Right cardiac atrium (tissue), 5 donors: ENCODE results near the gene C19orf85. TPM values are rescaled to one million over a fixed set of nuclear protein-coding genes. Genes with fewer than 3 reads are reported as not detected.

ENCODE experiments used
- ATAC-seq, 2 donors: fragments of 200-7000 bp; cut with Tn5 transposase; one replicate each; pipeline versions ENCODE4 v1.8.0 to v1.9.1; 2020; ENCODE audit warnings: moderate library complexity in 2 of 2, mild to moderate bottlenecking in 1 of 2
- DNase-seq, 3 donors: peaks; one replicate each; pipeline ENCODE4 v3.0.0-alpha.2; 2020
- H3K27ac ChIP-seq: one replicate; pipeline ENCODE4 v1.5.1; 2013; ENCODE audit warnings: mild to moderate bottlenecking, low read length, control low read depth, moderate library complexity
- H3K27me3 ChIP-seq: one replicate; pipeline ENCODE4 v1.6.1; 2013; ENCODE audit not compliant: control insufficient read depth, insufficient read depth
- H3K4me1 ChIP-seq: one replicate; pipeline ENCODE4 v1.6.1; 2013; ENCODE audit warnings: low read length; ENCODE audit not compliant: control insufficient read depth, insufficient read depth
- H3K4me3 ChIP-seq: one replicate; pipeline ENCODE4 v1.5.1; 2013; ENCODE audit warnings: low read length, control low read depth
- H3K9me3 ChIP-seq: one replicate; pipeline ENCODE4 v1.6.1; 2013; ENCODE audit warnings: low read length; ENCODE audit not compliant: control insufficient read depth
- WGBS: extraction: QIAGEN DNeasy Blood & Tissue Kit; methylation state at CpG from one replicate; pipeline ENCODE4 v1.1.7; 2013; 5-methylcytosine and 5-hydroxymethylcytosine counted together
- intact Hi-C, 4 donors: fragments of 100-400 bp; cut with DNase I; formaldehyde crosslinking; loops; one replicate each; pipeline versions ENCODE4 v1.11.0 to v1.14.0; 2022 to 2023
- long read RNA-seq, 4 donors: library from polyadenylated mRNA; unstranded; transcript quantifications; one replicate each; pipeline ENCODE4 v2.0.0, GENCODE V29; 2020 to 2021
- polyA plus RNA-seq: library from polyadenylated mRNA; stranded (reverse); fragments of 200-250 nt; gene quantifications from one replicate; pipeline ENCODE4 v1.2.3, GENCODE V29; 2013
- total RNA-seq, 4 donors: library from RNA; stranded (reverse); fragmentation: NEBNext Ultra II Directional; extraction: Animal tissue kit (Norgen Biotek cat#: 25700); gene quantifications; one replicate each; pipeline ENCODE4 v1.2.1, GENCODE V29; 2021
- donor health status: healthy with polysubstance abuse.
- donor health status: DM: no; HTN: yes; CAD: no.
- donor health status: DM: no; HTN: no; CAD: no.
- donor health status: DM: no; HTN: yes; CAD: no; lungs with severe emphysema.
- donor health status: DM: yes; HTN: yes; CAD: no.

Gene C19orf85
- total RNA-seq (not detected), polyA plus RNA-seq (not detected)
- long read RNA-seq, donor 1 = 0 reads
- long read RNA-seq, donor 2 = 0 reads
- long read RNA-seq, donor 3 = 0 reads
- long read RNA-seq, donor 4 = 0 reads

DNA sequence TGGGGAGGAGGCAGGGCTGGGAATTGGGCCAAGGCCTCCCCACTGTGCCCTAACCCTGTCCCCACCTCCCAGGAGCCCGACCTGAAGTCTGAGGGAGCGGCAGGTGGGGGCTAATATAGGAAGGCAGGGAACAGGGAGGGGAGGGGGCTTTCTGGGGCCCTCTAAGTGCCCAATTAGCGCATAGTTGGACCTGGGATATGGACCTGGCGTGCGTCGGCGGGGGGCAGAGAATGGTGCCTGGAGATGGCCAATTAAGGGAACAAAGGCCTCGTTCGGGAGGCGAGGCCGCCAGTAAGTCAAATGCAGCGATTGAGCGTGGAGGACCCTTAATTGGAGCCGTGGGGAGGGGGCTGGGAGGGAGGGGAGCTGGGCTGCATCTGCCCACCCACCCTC lies at the start of gene C19orf85:
TSS of gene C19orf85 (minus strand) at position 90 of the 393 bp plus-strand sequence. CDS start 197 bp downstream, outside the sequence.
- WGBS = 76% methylated on average over 14 of the region's 14 CpGs
- Histone ChIP-seq H3K4me3 (no peak within 1 kb of the TSS), H3K4me1 (peaks cover 1% of the 10 kb centered on the region), H3K27me3 (no peaks in the 10 kb centered on the region), H3K9me3 (no peaks in the 10 kb centered on the region), H3K27ac (no peak within 1 kb of the TSS)
- intact Hi-C loops = loop anchor here in 3 of 4 donors (5.0 kb wide), 1 partner anchor 38 kb away; no protein-coding TSS in a partner anchor
- DNase-seq = peak in 1 of 3 donors; percentile 42
- ATAC-seq = no peak

DNA sequence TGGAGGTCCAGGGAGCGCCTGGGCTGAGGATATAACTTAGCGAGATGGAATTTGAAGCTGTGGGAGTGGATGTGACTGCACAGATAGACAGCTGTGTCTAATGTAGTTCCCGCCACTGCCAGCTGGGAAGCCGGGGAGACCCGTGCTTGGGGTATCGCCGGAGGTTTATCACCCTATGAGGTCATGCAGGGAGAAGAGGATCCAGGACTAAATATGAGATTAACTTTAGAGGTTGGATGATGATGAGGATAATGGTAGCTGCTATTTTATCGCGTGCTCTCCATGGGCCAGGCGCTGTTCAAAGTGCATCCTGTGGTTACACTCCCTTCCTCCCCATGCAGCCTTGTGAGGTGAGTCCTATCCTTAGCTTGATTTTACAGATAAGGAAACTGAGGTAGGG lies 43.6 kb upstream of the C19orf85 start:
- H3K4me1 ChIP-seq = no peaks in the 10 kb centered on the region
- no peak overlapping the region for H3K27ac ChIP-seq
- 73% methylated on average over 10 of the region's 10 CpGs for WGBS
- H3K27me3 ChIP-seq = no peaks in the 10 kb centered on the region
- intact Hi-C loops = loop anchor here in 2 of 4 donors (5.0 to 10.0 kb wide), 2 partner anchors 363 to 371 kb away; partner anchors contain the start of gene TNNT1 (in 1 of the 2)
- H3K9me3 ChIP-seq = no peaks in the 10 kb centered on the region
- ATAC-seq (no peak), DNase-seq (peak in 1 of 3 donors; percentile 26)
- no peak overlapping the region for H3K4me3 ChIP-seq

DNA sequence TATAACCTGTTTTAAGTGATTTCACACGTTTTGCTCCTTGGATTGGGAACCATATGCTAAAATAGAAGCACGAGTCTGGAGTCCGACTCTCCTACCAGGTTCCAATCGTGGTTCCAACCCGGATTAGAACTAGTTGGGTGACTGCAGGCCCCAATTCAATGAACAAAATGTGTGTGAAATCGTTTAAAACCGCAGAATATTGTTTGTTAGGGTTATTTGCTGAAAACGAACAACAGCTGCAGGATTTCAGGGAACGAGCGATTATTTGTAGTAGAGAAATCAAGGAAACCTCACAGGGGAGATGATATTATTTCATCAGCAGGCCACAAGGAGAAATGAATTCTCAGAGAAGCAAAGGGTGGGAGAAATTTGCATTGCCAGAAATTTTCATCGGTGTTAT lies 40.4 kb upstream of the C19orf85 start:
- intact Hi-C loops = loop anchor here (2.0 to 10.0 kb wide), 4 partner anchors 36 to 368 kb away; partner anchors contain the start of gene TNNT1 (in 1 of the 4)
- no peak overlapping the region for H3K27ac ChIP-seq
- no peak for DNase-seq
- H3K4me1 ChIP-seq = no peaks in the 10 kb centered on the region
- WGBS = 89% methylated on average over 11 of the region's 11 CpGs
- H3K27me3 ChIP-seq = no peaks in the 10 kb centered on the region
- H3K4me3 ChIP-seq = no peak overlapping the region
- ATAC-seq = no peak
- no peaks in the 10 kb centered on the region for H3K9me3 ChIP-seq

GRCh38 chr19:55504252-55504603 lies 39.7 kb upstream of the C19orf85 start:
- Histone ChIP-seq H3K4me3 (no peak overlapping the region), H3K9me3 (no peaks in the 10 kb centered on the region), H3K27me3 (no peaks in the 10 kb centered on the region), H3K27ac (no peak overlapping the region), H3K4me1 (no peaks in the 10 kb centered on the region)
- DNase-seq (no peak), ATAC-seq (no peak)
- intact Hi-C loops = loop anchor here (2.0 to 10.0 kb wide), 3 partner anchors 35 to 359 kb away; partner anchors contain the start of gene TNNT1 (in 1 of the 4)
- 39% methylated on average over 13 of the region's 13 CpGs for WGBS

DNA sequence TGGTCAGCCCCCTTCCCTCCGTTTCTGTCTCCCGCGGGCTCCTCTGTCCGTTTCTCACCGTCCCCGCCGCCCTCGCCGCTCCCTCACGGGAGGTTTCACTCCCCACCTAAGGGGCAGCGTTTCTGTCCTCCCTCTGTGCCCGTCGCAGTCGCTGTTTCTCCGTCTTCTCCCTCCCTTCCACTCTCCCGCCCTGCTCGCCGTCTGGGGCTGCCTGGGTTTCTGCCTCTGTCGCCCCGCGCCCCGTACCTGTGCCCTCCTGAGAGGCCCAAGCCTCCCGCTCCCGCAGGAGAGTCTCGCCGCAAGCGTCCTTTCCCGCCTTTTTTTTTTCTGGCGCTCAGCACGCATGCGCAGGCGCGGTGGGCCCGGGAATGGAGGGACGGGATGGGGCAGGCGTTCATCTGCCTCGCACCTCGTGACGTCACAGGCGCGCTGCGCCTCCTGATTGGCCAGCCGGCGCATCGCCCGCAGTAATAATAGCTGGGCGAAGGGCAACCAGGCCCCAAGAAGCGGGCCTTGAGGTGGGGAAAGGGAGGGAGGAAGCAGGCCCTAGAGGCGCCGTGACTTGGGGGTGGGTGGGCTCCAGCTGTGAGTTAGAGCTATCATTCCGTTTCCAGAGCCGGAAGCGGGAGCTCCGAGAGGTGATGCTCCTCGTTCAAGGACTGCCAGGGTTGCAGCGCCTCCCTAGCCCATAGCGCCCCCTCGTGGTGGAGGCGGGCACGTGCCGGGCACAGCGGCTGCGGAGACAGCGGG lies 39.1 kb upstream of the C19orf85 start:
- no peaks in the 10 kb centered on the region for H3K27me3 ChIP-seq
- peak overlapping the region; percentile 48 for H3K27ac ChIP-seq
- ATAC-seq (peak; percentile 97), DNase-seq (peak; percentile 95 to 98 (median 98))
- WGBS = 12% methylated on average over 64 of the region's 64 CpGs
- no peaks in the 10 kb centered on the region for H3K4me1 ChIP-seq
- intact Hi-C loops = loop anchor here (2.0 to 10.0 kb wide), 3 partner anchors 35 to 359 kb away; partner anchors contain the start of gene TNNT1 (in 1 of the 4)
- H3K4me3 ChIP-seq = peak overlapping the region; percentile 31
- H3K9me3 ChIP-seq = no peaks in the 10 kb centered on the region

GRCh38 chr19:55503157-55503501 lies 38.6 kb upstream of the C19orf85 start:
- Histone ChIP-seq H3K4me3 (no peak overlapping the region), H3K4me1 (no peaks in the 10 kb centered on the region), H3K9me3 (no peaks in the 10 kb centered on the region), H3K27me3 (no peaks in the 10 kb centered on the region), H3K27ac (no peak overlapping the region)
- DNase-seq (peak in 1 of 3 donors; percentile 42), ATAC-seq (no peak)
- intact Hi-C loops = loop anchor here in 3 of 4 donors (5.0 to 10.0 kb wide), 2 partner anchors 36 to 358 kb away; partner anchors contain the start of gene TNNT1 (in 1 of the 3)
- WGBS = 82% methylated on average over 17 of the region's 17 CpGs

GRCh38 chr19:55502197-55502952 lies 37.8 kb upstream of the C19orf85 start:
- no peaks in the 10 kb centered on the region for H3K4me1 ChIP-seq
- intact Hi-C loops = loop anchor here in 3 of 4 donors (5.0 to 10.0 kb wide), 2 partner anchors 35 to 358 kb away; partner anchors contain the start of gene TNNT1 (in 1 of the 3)
- ATAC-seq (no peak), DNase-seq (no peak)
- H3K27me3 ChIP-seq = no peaks in the 10 kb centered on the region
- no peak overlapping the region for H3K27ac ChIP-seq
- WGBS = 92% methylated on average over 9 of the region's 9 CpGs
- no peak overlapping the region for H3K4me3 ChIP-seq
- no peaks in the 10 kb centered on the region for H3K9me3 ChIP-seq

DNA sequence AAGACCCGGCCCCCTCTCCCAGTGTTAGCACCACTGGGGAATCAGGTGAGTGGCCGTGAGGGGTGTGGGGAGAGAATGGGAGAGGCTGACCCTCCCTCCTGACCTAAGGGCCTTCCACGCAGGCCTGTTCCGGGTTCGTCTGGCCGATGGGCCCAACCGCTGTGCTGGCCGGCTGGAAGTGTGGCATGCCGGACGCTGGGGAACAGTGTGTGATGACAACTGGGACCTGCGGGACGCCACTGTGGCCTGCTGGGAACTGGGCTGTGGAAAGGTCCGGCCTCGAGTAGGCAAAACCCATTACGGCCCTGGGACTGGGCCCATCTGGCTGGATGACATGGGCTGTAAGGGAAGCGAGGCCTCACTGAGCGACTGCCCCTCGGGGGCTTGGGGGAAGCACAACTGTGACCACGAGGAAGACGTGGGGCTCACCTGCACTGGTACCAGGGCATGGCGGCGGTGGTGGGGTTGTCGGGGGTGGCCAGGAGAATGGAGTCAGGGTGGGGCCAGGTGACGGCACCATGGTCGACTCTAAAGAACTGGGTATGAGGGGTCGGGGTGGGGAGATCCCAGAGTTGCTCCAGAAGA lies 35.9 kb upstream of the C19orf85 start:
- H3K27ac ChIP-seq = no peak overlapping the region
- DNase-seq = peak in 2 of 3 donors; percentile 43 to 53
- no peak for ATAC-seq
- H3K4me3 ChIP-seq = no peak overlapping the region
- H3K4me1 ChIP-seq = no peaks in the 10 kb centered on the region
- intact Hi-C loops = loop anchor here in 3 of 4 donors (5.0 to 10.0 kb wide), 2 partner anchors 33 to 356 kb away; partner anchors contain the start of gene TNNT1 (in 1 of the 3)
- H3K9me3 ChIP-seq = no peaks in the 10 kb centered on the region
- no peaks in the 10 kb centered on the region for H3K27me3 ChIP-seq
- WGBS = 94% methylated on average over 26 of the region's 26 CpGs

DNA sequence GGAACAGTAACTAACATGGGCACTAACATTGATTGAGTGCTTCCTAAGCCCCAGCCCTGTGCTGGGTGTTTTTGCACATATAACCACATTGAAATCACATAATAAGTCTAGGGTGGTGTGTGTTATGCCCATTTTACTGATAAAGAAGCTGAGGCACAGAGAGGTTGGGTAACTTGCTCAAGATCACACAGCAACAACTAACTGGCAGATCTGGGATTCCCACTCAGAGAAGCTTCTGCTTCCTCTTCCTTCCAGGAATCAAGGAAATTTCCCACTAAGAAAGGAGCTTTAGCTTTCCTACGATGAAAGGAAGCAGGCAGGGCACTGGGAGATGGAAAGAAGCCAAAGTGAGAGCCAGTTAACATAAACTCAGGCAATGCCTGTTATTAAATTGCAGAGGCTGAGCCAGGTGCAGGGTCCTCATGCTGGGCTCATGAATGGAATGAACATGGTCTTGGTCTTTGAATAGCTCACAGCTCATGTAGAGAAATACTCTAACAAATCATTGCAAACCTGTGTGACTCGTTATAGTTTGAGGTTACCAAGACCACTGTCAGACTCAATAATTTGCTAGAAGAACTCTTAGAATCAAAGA lies 33.8 kb upstream of the C19orf85 start:
- H3K27ac ChIP-seq = no peak overlapping the region
- intact Hi-C loops = no loop called here
- no peaks in the 10 kb centered on the region for H3K9me3 ChIP-seq
- no peak for ATAC-seq
- H3K4me1 ChIP-seq = no peaks in the 10 kb centered on the region
- 39% methylated on average over 2 of the region's 2 CpGs for WGBS
- no peak overlapping the region for H3K4me3 ChIP-seq
- no peak for DNase-seq
- H3K27me3 ChIP-seq = no peaks in the 10 kb centered on the region

DNA sequence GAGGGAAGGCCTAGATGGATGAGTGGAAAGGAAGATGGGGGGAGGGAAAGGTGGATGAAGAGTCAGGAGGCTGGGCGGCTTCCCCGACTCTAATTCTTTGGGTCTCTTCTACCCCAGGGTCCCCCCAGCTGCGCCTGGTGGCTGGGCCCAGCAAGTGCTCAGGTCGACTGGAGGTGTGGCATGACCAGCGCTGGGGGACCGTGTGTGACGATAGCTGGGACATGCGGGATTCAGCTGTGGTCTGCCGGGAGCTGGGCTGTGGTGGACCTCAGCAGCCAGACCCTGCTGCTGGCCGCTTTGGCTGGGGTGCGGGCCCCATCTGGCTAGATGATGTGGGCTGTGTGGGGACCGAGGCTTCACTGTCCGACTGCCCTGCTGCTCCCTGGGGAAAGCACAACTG lies 33.2 kb upstream of the C19orf85 start:
- no peak overlapping the region for H3K4me3 ChIP-seq
- no peaks in the 10 kb centered on the region for H3K4me1 ChIP-seq
- no peak overlapping the region for H3K27ac ChIP-seq
- 83% methylated on average over 13 of the region's 13 CpGs for WGBS
- ATAC-seq = no peak
- intact Hi-C loops = no loop called here
- no peaks in the 10 kb centered on the region for H3K27me3 ChIP-seq
- peak in 1 of 3 donors; percentile 22 for DNase-seq
- no peaks in the 10 kb centered on the region for H3K9me3 ChIP-seq
